ENCODE measurements around the gene OGT.

GRCh38 chrX:71603618-71604017 lies 70.7 kb downstream of the OGT start:
- TF ChIP-seq, protein P1, sequence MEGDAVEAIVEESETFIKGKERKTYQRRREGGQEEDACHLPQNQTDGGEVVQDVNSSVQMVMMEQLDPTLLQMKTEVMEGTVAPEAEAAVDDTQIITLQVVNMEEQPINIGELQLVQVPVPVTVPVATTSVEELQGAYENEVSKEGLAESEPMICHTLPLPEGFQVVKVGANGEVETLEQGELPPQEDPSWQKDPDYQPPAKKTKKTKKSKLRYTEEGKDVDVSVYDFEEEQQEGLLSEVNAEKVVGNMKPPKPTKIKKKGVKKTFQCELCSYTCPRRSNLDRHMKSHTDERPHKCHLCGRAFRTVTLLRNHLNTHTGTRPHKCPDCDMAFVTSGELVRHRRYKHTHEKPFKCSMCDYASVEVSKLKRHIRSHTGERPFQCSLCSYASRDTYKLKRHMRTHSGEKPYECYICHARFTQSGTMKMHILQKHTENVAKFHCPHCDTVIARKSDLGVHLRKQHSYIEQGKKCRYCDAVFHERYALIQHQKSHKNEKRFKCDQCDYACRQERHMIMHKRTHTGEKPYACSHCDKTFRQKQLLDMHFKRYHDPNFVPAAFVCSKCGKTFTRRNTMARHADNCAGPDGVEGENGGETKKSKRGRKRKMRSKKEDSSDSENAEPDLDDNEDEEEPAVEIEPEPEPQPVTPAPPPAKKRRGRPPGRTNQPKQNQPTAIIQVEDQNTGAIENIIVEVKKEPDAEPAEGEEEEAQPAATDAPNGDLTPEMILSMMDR (IDR thresholded peaks at IDR 0.05 in 2 of 3, conservative IDR thresholded peaks at IDR 0.05 in 1 of 3; ENCODE audit: borderline replicate concordance in 1 of 3, insufficient read depth in 1 of 3, low read depth in 2 of 3, low read length in 2 of 3), result no peak
- TF ChIP-seq EGR1 (IDR thresholded peaks at IDR 0.05; ENCODE audit: low read depth), result no peak
- TF ChIP-seq EZH2phosphoT487 (IDR thresholded peaks at IDR 0.05; ENCODE audit: borderline replicate concordance), result no peak
- TF ChIP-seq TCF7L2 (IDR thresholded peaks at IDR 0.05; ENCODE audit: borderline replicate concordance, extremely low read depth, insufficient read depth, insufficient read length), result no peak
- no peak for TF ChIP-seq POLR2A (IDR thresholded peaks at IDR 0.05; ENCODE audit: borderline replicate concordance, extremely low read depth, insufficient read depth, insufficient read length)
- no peak for TF ChIP-seq EZH2 (IDR thresholded peaks at IDR 0.05)

Measured in HCT116 (cell line).